ENCODE results near the gene MAGEA11.

DNA sequence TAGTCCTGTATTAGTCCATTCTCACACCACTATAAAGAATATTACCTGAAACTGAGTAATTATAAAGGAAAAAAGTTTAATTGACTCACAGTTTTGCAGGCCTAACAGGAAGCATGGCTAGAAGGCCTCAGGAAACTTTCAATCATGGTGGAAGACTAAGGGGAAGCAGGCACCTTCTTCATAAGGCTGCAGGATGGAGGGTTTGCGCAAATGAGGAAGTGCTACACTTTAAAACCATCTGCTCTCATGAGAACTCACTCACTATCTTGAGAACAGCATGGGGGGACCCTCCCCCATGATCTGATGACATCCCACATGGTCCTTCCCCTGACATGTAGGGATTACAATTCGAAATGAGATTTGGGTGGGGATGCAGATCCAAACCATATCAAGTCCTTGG, 12.1 kb upstream of the MAGEA11 start:
- TF ChIP-seq, protein P1, sequence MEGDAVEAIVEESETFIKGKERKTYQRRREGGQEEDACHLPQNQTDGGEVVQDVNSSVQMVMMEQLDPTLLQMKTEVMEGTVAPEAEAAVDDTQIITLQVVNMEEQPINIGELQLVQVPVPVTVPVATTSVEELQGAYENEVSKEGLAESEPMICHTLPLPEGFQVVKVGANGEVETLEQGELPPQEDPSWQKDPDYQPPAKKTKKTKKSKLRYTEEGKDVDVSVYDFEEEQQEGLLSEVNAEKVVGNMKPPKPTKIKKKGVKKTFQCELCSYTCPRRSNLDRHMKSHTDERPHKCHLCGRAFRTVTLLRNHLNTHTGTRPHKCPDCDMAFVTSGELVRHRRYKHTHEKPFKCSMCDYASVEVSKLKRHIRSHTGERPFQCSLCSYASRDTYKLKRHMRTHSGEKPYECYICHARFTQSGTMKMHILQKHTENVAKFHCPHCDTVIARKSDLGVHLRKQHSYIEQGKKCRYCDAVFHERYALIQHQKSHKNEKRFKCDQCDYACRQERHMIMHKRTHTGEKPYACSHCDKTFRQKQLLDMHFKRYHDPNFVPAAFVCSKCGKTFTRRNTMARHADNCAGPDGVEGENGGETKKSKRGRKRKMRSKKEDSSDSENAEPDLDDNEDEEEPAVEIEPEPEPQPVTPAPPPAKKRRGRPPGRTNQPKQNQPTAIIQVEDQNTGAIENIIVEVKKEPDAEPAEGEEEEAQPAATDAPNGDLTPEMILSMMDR (IDR thresholded peaks at IDR 0.05): no peak
- no peak for TF ChIP-seq POLR2A (IDR thresholded peaks at IDR 0.05)

All from esophagus squamous epithelium (tissue), 4 donors.